Neural progenitor cell (in vitro differentiated cells): ENCODE results near the gene KIF18A. TPM values are rescaled to one million over a fixed set of nuclear protein-coding genes. Genes with fewer than 3 reads are reported as not detected.

Experiments used
- DNase-seq: peaks from one replicate; pipeline ENCODE4 v3.0.0-alpha.2; 2016; ENCODE audit warnings: low spot score
- H2AFZ ChIP-seq: fragments of 200-600 bp; sonication (generic); replicated peaks from 2 replicates; pipeline ENCODE4 v1.6.1; 2016; ENCODE audit warnings: antibody characterized with exemption
- H3F3A ChIP-seq: fragments of 200-600 bp; sonication (generic); 2 replicates; pipeline ENCODE4 v1.6.1; 2016; ENCODE audit warnings: antibody characterized with exemption, low read depth
- H3K27ac ChIP-seq: fragments of 200-600 bp; sonication (generic); 2 replicates; pipeline ENCODE4 v1.5.1; 2016; ENCODE audit warnings: mild to moderate bottlenecking
- H3K27me3 ChIP-seq: fragments of 200-600 bp; sonication (generic); 2 replicates; pipeline ENCODE4 v1.6.1; 2016; ENCODE audit warnings: mild to moderate bottlenecking, moderate library complexity
- H3K36me3 ChIP-seq: fragments of 200-600 bp; sonication (generic); 2 replicates; pipeline ENCODE4 v1.5.1; 2016
- H3K4me1 ChIP-seq: fragments of 200-600 bp; sonication (generic); 2 replicates; pipeline ENCODE4 v1.6.1; 2016; ENCODE audit warnings: mixed run types
- H3K4me2 ChIP-seq: fragments of 200-600 bp; sonication (generic); 2 replicates; pipeline ENCODE4 v1.6.1; 2016
- H3K4me3 ChIP-seq: fragments of 200-600 bp; sonication (generic); 2 replicates; pipeline ENCODE4 v1.5.1; 2016
- H3K79me2 ChIP-seq: fragments of 200-600 bp; sonication (generic); 2 replicates; pipeline ENCODE4 v1.6.1; 2016; ENCODE audit warnings: low read depth
- H3K9ac ChIP-seq: fragments of 200-600 bp; sonication (generic); 2 replicates; pipeline ENCODE4 v1.6.1; 2016
- H3K9me3 ChIP-seq: fragments of 200-600 bp; sonication (generic); 2 replicates; pipeline ENCODE4 v1.5.1; 2016; ENCODE audit warnings: low read depth
- H4K20me1 ChIP-seq: fragments of 200-600 bp; sonication (generic); 2 replicates; pipeline ENCODE4 v1.6.1; 2016; ENCODE audit warnings: low read depth
- H3K27ac Mint-ChIP-seq: 3 replicates; pipeline ENCODE4 v1.8.0; 2021; ENCODE audit warnings: mixed read lengths
- H3K27me3 Mint-ChIP-seq: 2 replicates; pipeline ENCODE4 v1.8.0; 2022; ENCODE audit warnings: low read depth, mild to moderate bottlenecking, inconsistent platforms, moderate library complexity, mixed read lengths; ENCODE audit not compliant: insufficient read depth
- H3K36me3 Mint-ChIP-seq: 3 replicates; pipeline ENCODE4 v1.8.0; 2021; ENCODE audit warnings: mixed read lengths
- H3K4me1 Mint-ChIP-seq: 3 replicates; pipeline ENCODE4 v1.8.0; 2021; ENCODE audit warnings: mixed read lengths
- H3K4me3 Mint-ChIP-seq: 3 replicates; pipeline ENCODE4 v1.8.0; 2021; ENCODE audit warnings: mild to moderate bottlenecking, moderate library complexity, mixed read lengths
- H3K9me3 Mint-ChIP-seq: 3 replicates; pipeline ENCODE4 v1.8.0; 2020; ENCODE audit warnings: mixed read lengths
- EZH2 ChIP-seq: fragments of 200-600 bp; sonication (generic); IDR thresholded peaks from 2 replicates; pipeline ENCODE4 v1.6.1; 2017; ENCODE audit warnings: antibody characterized with exemption, mild to moderate bottlenecking, moderate library complexity
- EZH2phosphoT487 ChIP-seq: fragments of 200-600 bp; sonication (generic); IDR thresholded peaks from 2 replicates; pipeline ENCODE4 v1.6.1; 2017; ENCODE audit warnings: antibody characterized with exemption
- total RNA-seq: library from RNA; depleted of rRNA; stranded (reverse); fragments of >200 nt; gene quantifications from 2 replicates; pipeline ENCODE4 v1.2.3, GENCODE V29; 2015; ENCODE audit warnings: low replicate concordance
- TF ChIP-seq, protein P1 (sequence below): fragments of 200-600 bp; sonication (generic); IDR thresholded peaks from 2 replicates; pipeline ENCODE4 v1.5.1; 2017; ENCODE audit warnings: antibody characterized with exemption, mild to moderate bottlenecking

Gene KIF18A
- total RNA-seq, 1 donor from 2014 or later: 84.5 TPM

GRCh38 chr11:27991736-27992135, 116.2 kb downstream of the KIF18A start:
- Histone ChIP-seq H3K27ac (no peak overlapping the region), H4K20me1 (no peaks in the 10 kb centered on the region), H3K9ac (no peak overlapping the region), H2AFZ (no peak overlapping the region), H3K36me3 (no peaks in the 10 kb centered on the region), H3K27me3 (no peaks in the 10 kb centered on the region), H3K4me2 (no peak overlapping the region), H3F3A (no peaks in the 10 kb centered on the region), H3K79me2 (no peaks in the 10 kb centered on the region), H3K4me3 (no peak overlapping the region), H3K9me3 (no peaks in the 10 kb centered on the region), H3K4me1 (no peaks in the 10 kb centered on the region)
- Mint-ChIP-seq H3K9me3 (no peaks in the 10 kb centered on the region), H3K4me3 (no peak overlapping the region), H3K27ac (no peak overlapping the region), H3K4me1 (no peaks in the 10 kb centered on the region), H3K36me3 (no peaks in the 10 kb centered on the region), H3K27me3 (no peaks in the 10 kb centered on the region)
- TF ChIP-seq EZH2 (no peak), EZH2phosphoT487 (no peak)
- TF ChIP-seq, protein P1, sequence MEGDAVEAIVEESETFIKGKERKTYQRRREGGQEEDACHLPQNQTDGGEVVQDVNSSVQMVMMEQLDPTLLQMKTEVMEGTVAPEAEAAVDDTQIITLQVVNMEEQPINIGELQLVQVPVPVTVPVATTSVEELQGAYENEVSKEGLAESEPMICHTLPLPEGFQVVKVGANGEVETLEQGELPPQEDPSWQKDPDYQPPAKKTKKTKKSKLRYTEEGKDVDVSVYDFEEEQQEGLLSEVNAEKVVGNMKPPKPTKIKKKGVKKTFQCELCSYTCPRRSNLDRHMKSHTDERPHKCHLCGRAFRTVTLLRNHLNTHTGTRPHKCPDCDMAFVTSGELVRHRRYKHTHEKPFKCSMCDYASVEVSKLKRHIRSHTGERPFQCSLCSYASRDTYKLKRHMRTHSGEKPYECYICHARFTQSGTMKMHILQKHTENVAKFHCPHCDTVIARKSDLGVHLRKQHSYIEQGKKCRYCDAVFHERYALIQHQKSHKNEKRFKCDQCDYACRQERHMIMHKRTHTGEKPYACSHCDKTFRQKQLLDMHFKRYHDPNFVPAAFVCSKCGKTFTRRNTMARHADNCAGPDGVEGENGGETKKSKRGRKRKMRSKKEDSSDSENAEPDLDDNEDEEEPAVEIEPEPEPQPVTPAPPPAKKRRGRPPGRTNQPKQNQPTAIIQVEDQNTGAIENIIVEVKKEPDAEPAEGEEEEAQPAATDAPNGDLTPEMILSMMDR: no peak
- DNase-seq: no peak

GRCh38 chr11:27977527-27977926, 130.4 kb downstream of the KIF18A start:
- Mint-ChIP-seq H3K9me3 (peaks cover 3% of the 10 kb centered on the region), H3K27me3 (peaks cover 2% of the 10 kb centered on the region), H3K4me3 (no peak overlapping the region), H3K36me3 (no peaks in the 10 kb centered on the region), H3K4me1 (peaks cover 10% of the 10 kb centered on the region), H3K27ac (no peak overlapping the region)
- no peaks in the 10 kb centered on the region for H3K79me2 ChIP-seq
- DNase-seq: no peak
- H3K9ac ChIP-seq: no peak overlapping the region
- H2AFZ ChIP-seq: no peak overlapping the region
- no peak overlapping the region for H3K4me3 ChIP-seq
- H3K9me3 ChIP-seq: no peaks in the 10 kb centered on the region
- no peak overlapping the region for H3K27ac ChIP-seq
- no peak overlapping the region for H3K4me2 ChIP-seq
- H4K20me1 ChIP-seq: no peaks in the 10 kb centered on the region
- no peaks in the 10 kb centered on the region for H3F3A ChIP-seq
- H3K4me1 ChIP-seq: peaks cover 13% of the 10 kb centered on the region
- no peaks in the 10 kb centered on the region for H3K27me3 ChIP-seq
- TF ChIP-seq, protein P1: no peak
- TF ChIP-seq EZH2 (no peak), EZH2phosphoT487 (no peak)
- no peaks in the 10 kb centered on the region for H3K36me3 ChIP-seq

GRCh38 chr11:27977031-27977430, 130.9 kb downstream of the KIF18A start:
- Histone ChIP-seq H3K79me2 (no peaks in the 10 kb centered on the region), H3K9ac (no peak overlapping the region), H3K27ac (no peak overlapping the region), H3F3A (no peaks in the 10 kb centered on the region), H3K4me1 (peaks cover 13% of the 10 kb centered on the region), H2AFZ (no peak overlapping the region), H3K36me3 (no peaks in the 10 kb centered on the region), H3K4me3 (no peak overlapping the region), H3K9me3 (no peaks in the 10 kb centered on the region), H3K27me3 (no peaks in the 10 kb centered on the region), H3K4me2 (no peak overlapping the region), H4K20me1 (no peaks in the 10 kb centered on the region)
- Mint-ChIP-seq H3K9me3 (peaks cover 3% of the 10 kb centered on the region), H3K27ac (no peak overlapping the region), H3K4me1 (peaks cover 10% of the 10 kb centered on the region), H3K36me3 (no peaks in the 10 kb centered on the region), H3K4me3 (no peak overlapping the region), H3K27me3 (peaks cover 2% of the 10 kb centered on the region)
- no peak for DNase-seq
- TF ChIP-seq EZH2phosphoT487 (no peak), EZH2 (no peak)
- TF ChIP-seq, protein P1: no peak
